H4 (cell line): ENCODE data around the gene ALPL. TPM values are rescaled to one million over a fixed set of nuclear protein-coding genes. Genes with fewer than 3 reads are reported as not detected.

ENCODE experiments used
- DNase-seq: peaks from one replicate; pipeline ENCODE4 v3.0.0-alpha.2; 2015; ENCODE audit warnings: low spot score
- total RNA-seq: library from RNA; depleted of rRNA; stranded (reverse); fragments of >200 nt; shearing (Covaris generic); gene quantifications from 2 replicates; pipeline ENCODE4 v1.2.3, GENCODE V29; 2014

Gene ALPL
- total RNA-seq, 1 experiment from 2014 or later, result not detected

GRCh38 chr1:21598904-21599303 is 89.7 kb downstream of the ALPL start:
- no peak for DNase-seq

DNA sequence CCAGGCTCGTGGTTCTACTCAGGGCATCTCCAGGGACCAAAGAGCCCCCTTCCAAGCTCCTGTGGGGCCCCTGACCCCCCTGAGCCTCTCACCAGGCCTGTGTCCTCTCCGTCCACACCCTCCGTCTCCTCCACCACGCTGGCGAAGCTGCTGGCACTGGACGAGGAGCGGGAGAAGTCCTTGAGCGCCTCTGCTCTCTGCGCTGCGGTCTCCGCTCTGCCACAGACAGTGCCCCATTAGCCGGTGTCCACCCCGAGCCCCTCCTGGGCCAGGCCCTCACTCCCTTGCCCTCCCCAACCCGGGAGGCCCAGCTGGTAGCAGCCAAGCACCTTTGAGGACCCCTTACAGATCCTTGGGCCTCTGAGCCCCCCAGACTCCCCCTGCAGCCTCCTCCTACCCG is 90.2 kb downstream of the ALPL start:
- no peak for DNase-seq

- DNase-seq, result no peak
Observed at GRCh38 chr1:21601278-21602048, 92.2 kb downstream of the ALPL start.

- no peak for DNase-seq
Observed at GRCh38 chr1:21603177-21604138, 94.2 kb downstream of the ALPL start.

DNA sequence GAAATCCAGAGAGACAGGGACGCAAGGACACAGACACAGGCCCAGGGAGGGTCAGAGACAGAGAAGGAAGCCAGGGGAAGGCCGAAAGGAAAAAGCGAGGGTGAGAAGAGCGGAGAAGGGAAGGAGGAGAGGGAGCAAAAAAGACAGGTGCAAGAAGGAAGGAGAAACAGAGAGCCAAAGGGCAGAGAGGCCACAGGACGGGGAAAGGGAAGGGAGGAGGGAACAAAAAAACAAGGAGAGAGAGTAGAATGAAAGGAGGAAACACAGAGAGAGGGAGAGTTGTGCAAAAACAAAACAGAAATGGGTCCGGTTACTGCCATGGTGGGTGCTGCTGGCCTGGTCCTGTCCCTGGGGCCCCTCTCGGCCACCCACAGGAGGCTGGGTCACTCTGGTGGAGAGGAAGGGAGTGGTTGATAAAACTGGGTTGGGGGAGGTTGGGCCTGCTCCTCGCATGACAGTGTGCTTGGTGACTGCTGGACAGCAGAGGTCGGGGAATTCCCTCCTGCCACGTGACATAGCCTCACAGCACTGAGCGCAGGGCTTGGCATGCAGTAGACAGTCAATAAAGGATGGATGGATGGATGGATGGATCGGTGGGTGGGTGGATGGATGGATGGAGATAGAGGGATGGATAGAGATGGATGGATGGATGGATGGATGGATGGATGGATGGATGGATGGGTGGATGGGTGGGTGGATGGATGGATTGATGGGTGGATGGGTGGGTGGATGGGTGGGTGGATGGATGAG is 95.2 kb downstream of the ALPL start:
- no peak for DNase-seq

GRCh38 chr1:21605012-21605715 is 95.9 kb downstream of the ALPL start:
- no peak for DNase-seq

- DNase-seq, result no peak
Observed at GRCh38 chr1:21605964-21606705, 96.9 kb downstream of the ALPL start.

- DNase-seq, result no peak
Observed at GRCh38 chr1:21607549-21608529, 98.6 kb downstream of the ALPL start.

GRCh38 chr1:21608798-21609197 is 99.6 kb downstream of the ALPL start:
- no peak for DNase-seq

DNA sequence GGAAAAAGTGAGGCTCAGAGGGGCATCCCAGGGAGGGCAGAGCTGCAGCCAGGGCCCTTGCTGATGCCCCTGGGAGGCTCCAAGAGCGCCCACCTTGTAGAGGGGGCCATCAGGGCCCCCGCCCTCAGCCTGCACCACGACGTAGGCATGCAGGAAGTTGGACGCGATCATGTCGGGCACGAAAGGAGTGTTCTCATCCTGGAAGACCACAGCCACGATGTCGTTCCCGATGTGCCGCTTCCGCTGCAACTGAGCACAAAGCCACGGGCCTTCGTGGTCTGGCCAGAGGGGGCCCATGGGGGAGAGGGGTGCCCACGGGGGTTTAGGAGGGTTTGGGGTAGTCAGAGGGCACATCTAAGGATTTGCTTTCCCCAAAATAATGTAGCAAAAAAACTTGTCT is 100.8 kb downstream of the ALPL start:
- no peak for DNase-seq

- no peak for DNase-seq
Observed at GRCh38 chr1:21610989-21611785, 102.0 kb downstream of the ALPL start.

DNA sequence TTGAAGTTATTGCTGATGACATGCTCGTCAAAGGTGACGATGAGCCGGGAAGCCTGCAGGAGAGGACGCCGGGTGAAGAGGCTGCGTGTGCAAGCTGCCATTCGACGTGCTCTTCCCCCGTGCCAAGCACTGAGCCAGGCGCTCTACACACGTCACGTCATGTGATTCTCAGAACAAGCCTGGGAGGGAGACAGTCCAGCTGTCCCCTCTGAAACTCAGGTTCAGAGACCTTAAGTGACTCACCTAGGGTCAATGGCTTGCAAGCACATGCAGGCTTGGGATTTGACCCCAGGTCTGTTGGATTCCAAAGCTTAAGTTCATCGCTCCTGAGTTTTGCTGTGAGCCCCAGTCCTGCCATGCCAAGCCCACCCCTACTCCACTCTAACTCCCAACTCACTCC is 102.8 kb downstream of the ALPL start:
- no peak for DNase-seq

DNA sequence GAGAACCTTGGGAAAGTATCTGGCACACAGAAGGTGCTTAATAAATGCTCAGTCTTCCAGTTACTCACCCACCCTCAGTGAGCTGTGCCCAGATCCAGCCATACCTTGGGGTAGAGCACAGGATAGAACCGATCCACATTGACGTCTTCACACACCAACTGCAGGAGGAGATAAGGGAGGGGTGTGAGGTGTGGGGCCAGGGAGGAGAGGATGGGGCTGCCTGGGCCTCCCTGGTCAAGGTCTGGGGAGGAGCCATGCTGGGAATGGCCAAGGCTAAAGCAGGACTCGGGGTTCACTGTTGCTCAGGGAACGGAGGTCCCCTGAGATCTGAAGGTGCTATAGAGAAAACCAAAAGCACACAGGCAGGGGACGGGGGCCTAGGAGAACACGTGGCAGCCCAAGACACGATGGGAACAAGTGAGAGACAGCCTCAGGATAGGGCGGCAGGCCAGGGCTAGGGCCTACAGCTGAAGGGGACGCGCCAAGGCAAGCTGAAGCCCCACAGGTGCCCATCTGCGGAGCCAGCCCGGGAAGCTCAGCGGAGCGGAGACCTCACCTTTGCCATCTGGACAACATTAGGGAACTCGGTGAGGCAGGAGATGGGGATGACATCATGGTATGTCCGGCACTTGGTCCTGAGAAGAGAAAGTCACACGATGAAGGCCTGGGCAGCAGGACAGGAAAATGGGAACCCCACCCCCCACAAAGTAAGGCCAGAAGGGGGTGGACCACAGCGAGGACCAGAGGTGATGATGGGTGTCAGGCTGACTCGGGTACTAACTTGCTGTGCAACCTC is 104.0 kb downstream of the ALPL start:
- no peak for DNase-seq

DNA sequence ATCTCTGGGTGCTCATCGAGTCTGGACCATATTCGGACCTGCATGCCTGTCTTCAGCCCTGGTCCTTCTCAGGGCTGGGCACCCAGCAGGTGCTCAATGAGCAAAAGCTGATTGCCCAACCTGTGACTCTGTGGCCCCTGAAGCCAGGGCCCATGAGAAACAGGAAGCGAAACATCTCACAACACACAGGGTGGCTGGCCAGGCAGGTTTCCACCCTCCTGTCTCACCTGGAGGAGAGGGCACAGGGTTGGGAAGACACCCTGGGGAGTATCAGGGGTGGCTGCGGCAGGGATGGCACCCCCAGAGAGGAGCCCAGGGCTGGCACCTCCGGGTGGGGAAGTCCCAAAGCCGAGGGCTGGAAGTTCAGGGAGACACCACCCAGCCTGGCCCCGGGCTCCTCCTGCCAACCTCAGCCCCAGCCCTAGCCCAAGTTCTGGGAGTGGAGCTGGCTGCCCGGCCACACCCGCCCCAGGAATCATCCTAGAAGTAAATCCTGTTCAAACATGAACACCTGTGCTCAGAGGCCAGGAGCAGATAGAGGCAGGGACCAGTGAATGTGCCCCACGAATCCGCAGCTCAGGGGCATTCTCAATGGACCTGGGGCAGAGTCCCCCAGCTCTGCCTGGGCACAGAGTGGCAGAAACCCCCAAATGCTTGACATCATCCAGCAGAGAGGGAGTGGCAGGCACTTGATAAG is 105.3 kb downstream of the ALPL start:
- DNase-seq, result no peak

DNA sequence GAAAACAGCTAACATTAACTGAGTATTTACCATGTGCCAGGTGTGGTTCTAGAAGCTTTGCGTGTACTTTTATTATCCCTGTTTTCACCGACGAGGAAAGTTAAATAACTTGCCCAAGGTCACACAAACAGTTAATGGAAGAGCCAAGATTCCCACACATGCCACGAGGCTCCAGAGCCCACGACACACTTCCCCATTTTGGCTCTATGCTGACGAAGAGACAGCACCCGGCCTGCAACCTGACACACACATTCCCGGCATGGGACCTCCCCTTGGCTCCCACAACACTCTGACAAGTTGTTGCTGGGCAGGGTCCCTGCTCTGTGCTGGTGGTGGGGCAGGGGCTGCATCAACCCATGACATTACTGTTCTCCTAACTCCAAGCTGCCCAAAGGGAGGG is 107.1 kb downstream of the ALPL start:
- DNase-seq, result no peak

- no peak for DNase-seq
Observed at GRCh38 chr1:21617126-21617738, 108.0 kb downstream of the ALPL start.

GRCh38 chr1:21618059-21618458 is 108.8 kb downstream of the ALPL start:
- DNase-seq, result no peak
